Left ventricle myocardium inferior (tissue), 1 donor: ENCODE data around the gene SEPTIN10. TPM values are rescaled to one million over a fixed set of nuclear protein-coding genes. Genes with fewer than 3 reads are reported as not detected.

Experiments used
- DNase-seq: peaks from one replicate; pipeline ENCODE4 v3.0.0-alpha.2; 2020
- H3K27ac ChIP-seq: fragments of 200-600 bp; replicated peaks from 2 replicates; pipeline ENCODE4 v1.8.0; 2021
- H3K27me3 ChIP-seq: fragments of 200-600 bp; 2 replicates; pipeline ENCODE4 v1.8.0; 2021; ENCODE audit warnings: low read depth
- H3K36me3 ChIP-seq: fragments of 200-600 bp; 2 replicates; pipeline ENCODE4 v1.8.0; 2021
- H3K4me1 ChIP-seq: fragments of 200-600 bp; 2 replicates; pipeline ENCODE4 v1.8.0; 2021
- H3K4me3 ChIP-seq: fragments of 200-600 bp; 2 replicates; pipeline ENCODE4 v1.8.0; 2021; ENCODE audit warnings: mild to moderate bottlenecking, moderate library complexity
- H3K9me3 ChIP-seq: fragments of 200-600 bp; replicated peaks from 2 replicates; pipeline ENCODE4 v1.8.0; 2021
- CTCF ChIP-seq: fragments of 200-600 bp; IDR thresholded peaks from 2 replicates; pipeline ENCODE4 v1.8.0; 2021; ENCODE audit warnings: antibody characterized with exemption, mild to moderate bottlenecking, borderline replicate concordance
- intact Hi-C: fragments of 100-400 bp; cut with micrococcal nuclease; formaldehyde crosslinking; loops from one replicate; pipeline ENCODE4 v1.11.0; 2022
- total RNA-seq: library from RNA; stranded (reverse); fragmentation: NEBNext Ultra II Directional; extraction: Animal tissue kit (Norgen Biotek cat#: 25700); gene quantifications from one replicate; pipeline ENCODE4 v1.2.1, GENCODE V29; 2021
- donor health status: DM: no; HTN: yes; CAD: no; lungs with severe emphysema.

SEPTIN10 gene
- total RNA-seq, 1 donor from 2014 or later: 55.4 TPM

DNA sequence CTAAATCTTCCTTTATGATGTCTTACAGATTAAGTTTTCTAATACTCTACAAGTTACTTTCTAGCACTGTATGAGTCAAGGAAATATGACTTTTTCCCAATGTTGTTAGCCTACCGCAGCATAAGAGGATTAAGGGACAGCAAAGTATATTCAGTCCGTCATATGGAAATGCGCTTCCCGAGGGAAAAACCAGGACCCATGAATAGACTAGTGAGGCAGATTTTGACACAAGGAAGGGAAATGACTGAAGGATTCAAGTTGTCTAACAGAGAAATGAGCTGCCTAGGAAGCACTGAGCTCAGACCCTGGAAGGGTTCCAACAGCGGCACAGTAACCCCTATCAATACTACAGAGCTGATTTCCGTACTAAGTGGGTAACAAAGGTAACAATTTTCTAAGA lies 12.0 kb downstream of the SEPTIN10 start:
- no peak for TF ChIP-seq CTCF
- no peaks in the 10 kb centered on the region for H3K27me3 ChIP-seq
- peaks cover 42% of the 10 kb centered on the region for H3K4me1 ChIP-seq
- DNase-seq: no peak
- no peaks in the 10 kb centered on the region for H3K36me3 ChIP-seq
- no peak overlapping the region for H3K27ac ChIP-seq
- intact Hi-C loops: no loop called here
- H3K4me3 ChIP-seq: no peak overlapping the region
- H3K9me3 ChIP-seq: no peaks in the 10 kb centered on the region

GRCh38 chr2:109597283-109597682 lies 16.5 kb downstream of the SEPTIN10 start:
- intact Hi-C loops: no loop called here
- Histone ChIP-seq H3K4me1 (peaks cover 25% of the 10 kb centered on the region), H3K9me3 (no peaks in the 10 kb centered on the region), H3K27me3 (no peaks in the 10 kb centered on the region), H3K4me3 (no peak overlapping the region), H3K27ac (no peak overlapping the region), H3K36me3 (peaks cover 9% of the 10 kb centered on the region)
- DNase-seq: no peak
- no peak for TF ChIP-seq CTCF

DNA sequence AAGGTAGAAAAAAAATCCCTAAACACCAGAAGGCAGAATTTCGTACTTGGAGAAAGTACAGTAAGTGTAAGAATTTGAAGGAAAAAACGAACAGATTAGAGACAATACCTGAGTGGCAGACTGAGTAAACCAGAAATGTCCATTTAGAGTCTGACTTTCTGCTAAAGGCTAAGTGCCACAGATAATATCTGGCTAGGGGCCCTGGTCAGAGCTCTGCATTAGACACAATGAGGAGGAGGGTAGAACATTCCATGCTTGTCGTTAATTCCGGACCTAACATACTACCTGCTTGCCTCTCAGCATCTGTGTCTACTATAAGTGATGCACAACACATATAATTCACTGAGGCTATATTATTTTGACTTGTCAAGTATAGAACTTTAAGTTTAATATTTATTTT lies 18.1 kb downstream of the SEPTIN10 start:
- H3K27ac ChIP-seq: no peak overlapping the region
- intact Hi-C loops: no loop called here
- no peaks in the 10 kb centered on the region for H3K27me3 ChIP-seq
- H3K9me3 ChIP-seq: no peaks in the 10 kb centered on the region
- peaks cover 9% of the 10 kb centered on the region for H3K4me1 ChIP-seq
- TF ChIP-seq CTCF: no peak
- H3K36me3 ChIP-seq: peaks cover 13% of the 10 kb centered on the region
- H3K4me3 ChIP-seq: no peak overlapping the region
- DNase-seq: no peak

GRCh38 chr2:109594246-109594885 lies 19.4 kb downstream of the SEPTIN10 start:
- intact Hi-C loops: no loop called here
- TF ChIP-seq CTCF: no peak
- no peak overlapping the region for H3K27ac ChIP-seq
- no peak for DNase-seq
- no peak overlapping the region for H3K4me3 ChIP-seq
- H3K4me1 ChIP-seq: peaks cover 7% of the 10 kb centered on the region
- peaks cover 18% of the 10 kb centered on the region for H3K36me3 ChIP-seq
- no peaks in the 10 kb centered on the region for H3K9me3 ChIP-seq
- no peaks in the 10 kb centered on the region for H3K27me3 ChIP-seq

DNA sequence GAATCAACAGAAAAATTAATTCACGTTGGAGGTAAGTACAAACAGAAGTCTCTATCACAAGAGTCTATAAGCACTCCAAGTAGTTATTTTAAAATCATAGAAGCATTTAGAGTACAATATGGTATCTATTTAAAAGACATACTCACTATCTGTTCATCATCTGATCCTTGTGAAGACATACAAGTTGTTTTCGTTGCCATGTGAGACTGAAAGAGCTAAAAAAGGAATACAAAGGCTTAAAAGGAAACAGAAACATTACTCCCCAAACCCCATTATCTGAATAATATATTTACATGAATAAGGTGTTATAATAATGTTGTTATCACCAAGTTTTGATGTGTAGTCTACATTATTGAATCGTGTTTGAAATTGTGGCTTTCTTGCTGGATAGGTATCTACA lies 20.9 kb downstream of the SEPTIN10 start:
- no peak overlapping the region for H3K27ac ChIP-seq
- no peaks in the 10 kb centered on the region for H3K27me3 ChIP-seq
- no peak overlapping the region for H3K4me3 ChIP-seq
- no peak for DNase-seq
- intact Hi-C loops: no loop called here
- peaks cover 5% of the 10 kb centered on the region for H3K4me1 ChIP-seq
- H3K9me3 ChIP-seq: no peaks in the 10 kb centered on the region
- TF ChIP-seq CTCF: no peak
- H3K36me3 ChIP-seq: peaks cover 18% of the 10 kb centered on the region
